COLO668 (cell line): ENCODE results near the gene TNFAIP8.

Source experiments
- DNase-seq: peaks from one replicate; lab custom pipeline; 2025; ENCODE audit not compliant: unreplicated experiment; lab: John Stamatoyannopoulos, UW

The TNFAIP8 gene

DNA sequence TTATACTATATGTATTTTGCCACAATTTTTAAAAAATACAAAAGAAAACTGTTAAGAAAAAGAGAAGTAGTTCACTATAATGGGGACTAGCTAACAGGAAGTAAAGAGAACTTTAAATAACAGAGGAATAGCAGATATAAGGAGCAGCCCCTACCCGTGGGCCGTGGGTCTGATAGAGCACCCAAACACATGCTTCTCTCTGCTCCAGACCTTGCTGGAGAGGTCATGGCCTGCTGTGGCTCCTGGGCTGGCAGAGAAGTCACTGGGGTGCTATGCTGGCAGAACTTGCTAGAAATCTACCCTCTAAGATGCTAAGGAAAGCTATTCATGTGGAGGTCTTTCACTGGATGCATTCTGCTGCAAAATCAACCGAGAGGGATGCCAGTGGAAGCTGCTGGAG is 10.0 kb upstream of the TNFAIP8 start:
- DNase-seq: no peak

GRCh38 chr5:119346394-119346793 is 9.4 kb upstream of the TNFAIP8 start:
- DNase-seq: no peak

GRCh38 chr5:119347574-119347973 is 8.2 kb upstream of the TNFAIP8 start:
- DNase-seq: no peak

DNA sequence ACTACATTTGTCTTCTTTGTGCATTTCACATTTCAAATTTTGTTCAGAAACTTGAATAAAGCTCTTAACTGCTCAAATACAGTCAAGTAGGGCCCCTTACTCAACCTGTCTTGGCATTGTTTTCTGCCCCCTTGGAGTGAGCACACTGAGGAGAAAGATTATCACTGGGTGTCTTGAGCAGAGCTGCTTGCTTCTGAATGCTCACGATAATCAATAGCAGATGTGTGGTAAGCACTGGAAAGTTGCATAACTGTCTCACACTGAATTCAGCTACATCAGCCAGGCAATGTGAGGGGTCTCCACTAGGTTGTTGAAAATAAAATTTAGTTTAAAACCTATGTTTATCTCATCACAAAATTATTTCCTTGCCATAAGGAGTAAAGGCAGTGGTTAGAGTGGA is 7.8 kb upstream of the TNFAIP8 start:
- DNase-seq: no peak

- no peak for DNase-seq
These were observed 2.6 kb upstream of the TNFAIP8 start for GRCh38 chr5:119353213-119353612.

GRCh38 chr5:119353686-119354366 is 2.0 kb upstream of the TNFAIP8 start:
- no peak for DNase-seq

DNA sequence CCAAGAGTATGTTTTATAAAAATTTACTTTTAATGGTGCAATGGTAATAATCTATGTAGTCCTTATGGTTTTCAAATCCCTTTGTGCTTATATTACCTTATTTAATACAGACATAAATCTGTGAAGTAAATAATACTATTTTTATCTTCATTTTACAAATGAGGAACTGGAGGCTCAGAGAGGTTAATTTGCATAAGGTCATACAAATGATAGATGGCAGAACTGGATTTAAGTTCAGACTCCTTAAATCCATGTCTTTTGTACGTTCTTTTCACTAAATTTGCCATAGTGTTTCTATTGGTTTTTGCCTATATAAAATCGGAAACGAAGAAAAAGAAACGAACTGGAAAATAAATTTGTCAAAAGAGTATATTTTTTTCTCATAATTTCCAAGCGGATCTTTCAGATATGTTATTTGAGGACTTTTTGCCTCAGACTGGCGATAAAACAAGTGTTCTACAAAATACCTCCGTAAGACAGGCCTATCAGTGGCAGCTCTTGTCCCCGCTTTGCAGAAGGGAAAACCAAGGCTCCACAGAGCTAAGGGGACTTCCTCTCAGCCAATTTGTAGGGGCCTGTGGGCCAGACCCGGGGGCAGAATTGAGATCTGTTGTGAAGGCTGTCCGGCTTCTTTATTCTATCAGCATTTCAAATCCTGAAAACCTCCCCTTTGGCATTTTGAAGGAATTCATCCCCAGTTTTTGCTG is 1.1 kb upstream of the TNFAIP8 start:
- no peak for DNase-seq

DNA sequence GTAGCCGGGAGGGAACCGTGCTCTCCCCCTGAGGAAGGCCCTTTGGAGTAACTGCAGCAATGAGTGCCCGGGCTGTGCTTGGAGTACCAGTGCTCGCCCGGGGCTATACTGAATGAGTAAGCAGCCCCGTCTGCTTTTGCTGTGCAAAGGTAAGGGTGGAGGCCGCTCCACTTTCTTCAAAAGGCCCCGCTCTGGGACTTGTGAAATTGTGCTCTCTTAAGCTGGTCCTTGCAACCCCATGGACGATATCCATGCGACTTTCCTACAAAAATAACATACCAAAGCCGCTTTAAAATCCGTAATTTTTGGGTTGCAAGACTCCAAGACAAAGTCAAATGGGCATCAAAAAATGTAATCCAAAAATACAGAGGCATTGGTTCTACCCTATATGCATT is 578 bp upstream of the TNFAIP8 start:
- DNase-seq: no peak

DNA sequence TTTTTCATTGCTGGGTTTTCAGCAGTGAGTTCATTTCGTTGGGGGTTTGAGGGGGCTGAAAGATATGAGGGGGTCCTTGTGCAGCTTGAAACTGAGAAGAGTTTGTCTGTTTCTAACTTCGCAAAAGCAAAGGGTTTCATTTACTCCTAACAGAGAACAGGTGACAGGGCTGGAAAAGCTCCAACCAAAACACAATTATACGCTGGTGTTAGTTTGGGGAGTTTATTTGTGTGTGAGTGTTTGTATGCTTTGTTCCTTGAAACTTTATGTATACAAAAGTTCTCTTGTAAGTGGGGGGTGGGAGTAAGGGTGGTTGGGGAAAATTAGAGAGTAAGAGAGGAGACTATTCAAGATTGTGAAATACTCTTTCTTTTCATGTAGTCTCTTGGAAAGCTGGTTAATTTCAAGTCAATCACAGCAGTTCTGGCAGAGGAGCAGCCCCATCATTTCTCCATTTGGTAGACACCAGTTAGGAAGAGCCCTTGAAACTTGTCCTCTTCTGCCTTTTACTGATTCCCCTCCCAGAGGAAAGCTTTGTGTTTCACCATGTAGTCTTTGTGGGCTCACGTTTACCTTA is 881 bp downstream of the TNFAIP8 start:
- DNase-seq: no peak

DNA sequence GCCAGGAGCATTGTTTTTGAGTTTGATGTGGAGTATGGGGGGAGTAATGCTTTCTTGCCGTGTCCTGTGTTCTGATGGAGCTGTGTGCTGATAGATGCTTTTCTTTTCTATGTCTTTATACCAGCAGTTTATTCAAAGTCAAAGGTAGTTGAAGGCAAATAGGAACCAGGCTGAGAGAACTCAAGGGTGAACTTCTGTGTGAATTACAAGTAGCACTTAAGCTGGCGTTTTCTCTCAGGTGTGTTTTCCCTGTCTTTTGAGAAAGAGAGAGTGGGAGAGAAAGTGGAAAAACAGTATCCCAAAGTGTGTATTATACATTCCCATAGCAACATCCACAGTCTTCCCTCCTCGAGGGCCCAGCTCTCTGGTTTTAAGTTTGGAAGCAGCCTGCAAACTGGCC is 1.5 kb downstream of the TNFAIP8 start:
- no peak for DNase-seq

- no peak for DNase-seq
These were observed 2.1 kb downstream of the TNFAIP8 start for GRCh38 chr5:119357808-119358529.

DNA sequence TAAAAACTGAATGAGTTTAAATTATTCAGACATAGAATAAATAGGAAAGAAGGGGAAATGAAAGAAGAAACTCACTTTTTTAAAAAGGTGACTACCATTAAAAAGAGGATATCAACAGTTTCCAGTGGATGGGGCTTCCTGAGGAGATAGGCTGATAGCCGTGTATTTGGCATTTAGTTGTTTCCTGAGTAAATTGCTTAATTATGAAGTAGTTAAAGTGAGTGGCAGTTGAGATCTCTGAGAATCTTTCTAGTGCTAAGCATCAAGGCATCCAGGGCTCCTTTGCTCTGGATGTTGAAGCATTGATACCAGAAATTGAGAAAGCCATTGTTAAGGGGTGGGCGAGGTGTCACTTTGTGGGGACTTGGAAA is 2.7 kb downstream of the TNFAIP8 start:
- DNase-seq: no peak

GRCh38 chr5:119358901-119359603 is 3.2 kb downstream of the TNFAIP8 start:
- DNase-seq: no peak

GRCh38 chr5:119359737-119360413 is 4.1 kb downstream of the TNFAIP8 start:
- no peak for DNase-seq

- no peak for DNase-seq
These were observed 5.2 kb downstream of the TNFAIP8 start for GRCh38 chr5:119360905-119361593.

GRCh38 chr5:119361594-119362125 is 5.8 kb downstream of the TNFAIP8 start:
- no peak for DNase-seq

DNA sequence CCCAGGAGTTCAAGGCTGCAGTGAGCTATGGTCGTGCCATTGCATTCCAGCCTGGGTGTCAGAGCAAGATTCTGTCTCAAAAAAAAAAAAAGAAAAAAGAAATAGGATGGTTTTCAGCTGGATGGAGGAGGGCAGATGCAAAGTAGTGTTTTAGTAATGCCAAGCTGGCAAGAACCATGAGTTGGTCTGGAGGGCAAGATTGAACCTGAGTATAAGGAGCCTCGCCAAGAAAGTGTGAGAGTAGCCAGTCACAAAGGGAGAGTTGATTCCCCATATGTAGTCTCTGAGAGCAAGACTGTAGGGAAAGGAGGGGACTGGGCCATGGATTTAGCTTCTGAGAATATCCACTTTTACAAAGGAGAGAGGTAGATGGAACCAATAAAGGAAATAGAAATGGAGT is 6.9 kb downstream of the TNFAIP8 start:
- no peak for DNase-seq

GRCh38 chr5:119363271-119363670 is 7.5 kb downstream of the TNFAIP8 start:
- no peak for DNase-seq

- DNase-seq: no peak
These were observed 8.1 kb downstream of the TNFAIP8 start for GRCh38 chr5:119363936-119364335.
